HG03469 (cell line): ENCODE data around the gene VENTX.

ENCODE experiments used
- ATAC-seq: cut with Tn5 transposase; IDR thresholded peaks from one replicate; pipeline ENCODE4 v1.9.1; 2021; ENCODE audit warnings: mild to moderate bottlenecking, moderate library complexity, moderate number of reproducible peaks; ENCODE audit not compliant: unreplicated experiment

VENTX gene

GRCh38 chr10:133201948-133202725, 35.5 kb upstream of the VENTX start:
- ATAC-seq: no peak

- no peak for ATAC-seq
Observed at GRCh38 chr10:133202778-133203651, 34.6 kb upstream of the VENTX start.

- no peak for ATAC-seq
Observed at GRCh38 chr10:133203652-133204195, 33.9 kb upstream of the VENTX start.

DNA sequence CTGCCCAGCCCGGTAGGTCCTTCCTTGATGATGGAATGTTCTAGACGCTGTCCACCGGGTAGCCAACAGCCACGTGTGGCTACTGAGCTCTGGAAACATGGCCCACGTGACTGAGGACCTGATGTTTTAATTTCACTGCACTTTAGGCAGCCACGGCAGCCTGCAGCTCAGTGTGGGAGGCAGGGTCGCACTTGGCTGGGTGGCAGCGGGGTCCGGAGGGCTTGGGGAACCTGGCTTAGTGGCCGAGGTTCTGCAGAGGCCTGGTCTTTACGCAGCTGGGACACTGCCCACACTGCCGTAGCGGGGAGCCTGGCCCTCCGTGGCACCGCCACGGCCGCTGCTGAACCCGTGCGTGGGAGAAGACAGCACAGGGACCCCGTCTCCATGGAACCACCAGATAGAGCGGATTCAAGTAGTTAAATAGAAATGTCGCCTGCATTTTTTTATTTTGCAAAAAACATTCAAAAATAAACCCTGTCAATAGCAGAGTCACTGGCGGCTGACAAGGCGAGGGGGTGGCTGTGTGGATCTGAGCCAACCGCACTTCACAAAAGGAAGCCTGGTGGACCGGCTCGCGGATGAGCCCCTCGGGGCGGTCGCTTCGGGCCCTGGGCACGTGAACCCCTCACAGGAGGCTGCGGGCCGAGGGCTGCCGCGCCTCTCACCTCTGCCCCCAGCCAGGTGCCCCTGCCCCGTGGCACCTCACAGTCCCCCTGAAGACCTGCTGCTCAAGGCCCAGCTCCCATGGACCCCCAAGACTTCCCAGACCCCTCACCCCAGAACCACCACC, 33.2 kb upstream of the VENTX start:
- no peak for ATAC-seq

GRCh38 chr10:133205146-133205545, 32.5 kb upstream of the VENTX start:
- no peak for ATAC-seq

GRCh38 chr10:133206356-133207040, 31.2 kb upstream of the VENTX start:
- ATAC-seq: no peak

- ATAC-seq: no peak
Observed at GRCh38 chr10:133207041-133207600, 30.5 kb upstream of the VENTX start.

GRCh38 chr10:133207627-133208026, 30.0 kb upstream of the VENTX start:
- no peak for ATAC-seq

DNA sequence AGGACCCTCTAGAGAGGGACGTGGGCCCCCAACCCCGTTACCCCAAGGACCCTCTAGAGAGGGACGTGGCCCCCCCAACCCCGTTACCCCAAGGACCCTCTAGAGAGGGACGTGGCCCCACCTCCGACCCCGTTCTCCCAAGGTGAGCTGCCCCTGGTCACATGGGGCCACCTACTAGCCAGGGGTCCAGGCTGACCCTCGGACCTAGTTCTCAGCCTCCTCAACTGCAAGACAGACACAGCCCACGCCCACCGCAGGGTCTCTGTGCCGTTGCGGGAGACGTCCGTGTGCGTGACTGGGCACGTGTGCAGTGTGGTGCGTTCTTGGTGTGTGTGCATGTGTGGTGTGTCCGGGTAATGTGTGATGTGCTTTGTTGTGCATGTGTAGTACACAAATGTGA, 29.2 kb upstream of the VENTX start:
- ATAC-seq: no peak

GRCh38 chr10:133209117-133209516, 28.5 kb upstream of the VENTX start:
- no peak for ATAC-seq

- no peak for ATAC-seq
Observed at GRCh38 chr10:133209641-133210040, 28.0 kb upstream of the VENTX start.

GRCh38 chr10:133210398-133211140, 27.1 kb upstream of the VENTX start:
- no peak for ATAC-seq

- no peak for ATAC-seq
Observed at GRCh38 chr10:133211141-133211830, 26.4 kb upstream of the VENTX start.

DNA sequence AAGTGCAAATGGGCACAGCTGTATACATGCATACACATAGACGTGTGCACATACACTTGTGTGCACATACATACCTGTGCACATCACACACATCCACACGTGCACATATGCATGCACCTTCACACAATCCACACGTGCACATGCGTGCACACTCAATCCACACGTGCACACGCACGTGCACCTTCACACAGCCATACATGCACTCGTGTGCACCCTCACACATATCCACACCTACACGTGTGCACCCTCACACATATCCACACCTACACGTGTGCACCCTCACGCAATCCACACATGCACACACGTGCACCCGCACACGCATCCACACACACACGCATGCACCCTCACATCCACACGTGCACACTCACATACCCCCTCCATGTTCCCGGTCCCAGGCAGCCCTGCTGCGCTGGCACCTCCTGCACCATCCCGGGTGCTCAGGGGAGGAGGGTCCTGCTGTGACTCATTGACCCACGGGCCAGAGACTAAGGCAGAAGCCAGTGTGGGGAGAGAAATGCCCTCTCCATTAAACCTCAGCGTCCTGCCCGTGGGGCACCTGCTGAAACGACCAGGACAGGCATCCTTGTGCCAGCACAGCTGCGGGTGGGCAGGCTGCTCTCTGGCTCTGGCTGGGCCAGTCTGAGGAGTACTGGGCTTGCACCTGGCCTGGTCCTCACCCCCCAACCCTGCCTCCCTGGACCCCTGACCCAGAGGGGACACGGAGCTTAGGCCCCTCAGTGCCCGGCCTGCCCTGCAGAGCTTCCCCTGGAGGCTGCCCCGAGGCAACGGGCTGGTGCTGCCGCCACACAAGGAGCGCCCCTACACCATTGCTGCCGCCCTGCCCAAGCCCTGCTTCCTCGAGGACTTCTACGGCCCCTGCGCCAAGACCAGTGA, 25.4 kb upstream of the VENTX start:
- ATAC-seq: no peak

- no peak for ATAC-seq
Observed at GRCh38 chr10:133212853-133213494, 24.7 kb upstream of the VENTX start.

DNA sequence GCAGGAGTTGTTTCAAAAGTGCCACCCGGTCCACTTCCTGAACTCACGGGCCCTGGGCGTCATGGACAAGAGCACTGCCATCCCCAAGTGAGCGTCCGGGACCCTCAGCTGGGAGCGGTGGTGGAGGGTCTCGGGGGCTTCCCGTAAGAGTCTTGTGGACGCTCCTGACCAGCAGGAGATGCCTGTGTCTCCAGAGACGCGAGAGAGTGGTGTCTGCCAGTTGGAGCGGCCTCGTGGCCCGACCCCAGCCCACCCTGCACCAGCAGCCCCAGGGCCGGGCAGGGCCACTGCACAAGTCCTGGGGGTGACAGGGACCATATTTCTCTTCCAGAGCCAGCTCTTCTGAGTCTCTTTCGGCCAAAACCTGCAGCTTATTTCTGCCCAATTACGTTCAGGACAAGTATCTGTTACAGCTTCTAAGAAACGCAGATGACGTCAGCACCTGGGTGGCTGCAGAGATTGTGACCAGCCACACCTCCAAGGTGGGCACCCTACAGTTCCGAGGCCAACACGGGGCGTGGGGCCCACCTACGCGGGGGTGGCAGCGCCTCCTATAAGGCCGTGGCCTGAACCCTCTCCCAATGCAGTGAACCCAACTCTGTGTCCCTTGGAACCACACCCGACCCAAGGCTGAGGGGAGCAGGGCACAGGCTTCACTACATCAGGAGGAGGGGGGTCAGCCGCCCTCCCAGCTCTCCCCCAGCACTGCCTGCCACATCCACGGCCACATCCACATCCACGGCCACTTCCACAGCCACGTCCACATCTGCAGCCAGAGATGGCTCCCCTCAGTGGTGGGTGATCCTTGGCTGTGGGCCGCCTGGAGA, 23.8 kb upstream of the VENTX start:
- no peak for ATAC-seq
